ENCODE data around the gene AGL.
"Not testable (repeated sequence)": the region's sequence is repeated elsewhere in the genome, so short reads cannot be mapped to it uniquely, and the experiment has no call there.

- not testable (repeated sequence) for TF ChIP-seq EZH2 (IDR thresholded peaks at IDR 0.05; ENCODE audit: low read depth, unreplicated experiment); CREB1 (CRISPR knock-in tag; IDR thresholded peaks at IDR 0.05; ENCODE audit: low read depth); POLR2AphosphoS5 (IDR thresholded peaks at IDR 0.05; ENCODE audit: low read depth); EZH2phosphoT487 (IDR thresholded peaks at IDR 0.05; ENCODE audit: unreplicated experiment); NANOG (IDR thresholded peaks at IDR 0.05; ENCODE audit: borderline replicate concordance); JUNB (IDR thresholded peaks at IDR 0.05; ENCODE audit: unreplicated experiment); ZNF114 (CRISPR knock-in tag; IDR thresholded peaks at IDR 0.05); STAT1 (IDR thresholded peaks at IDR 0.05; ENCODE audit: unreplicated experiment); ZNF331 (CRISPR knock-in tag; IDR thresholded peaks at IDR 0.05; ENCODE audit: low read depth)
- TF ChIP-seq, protein P1, sequence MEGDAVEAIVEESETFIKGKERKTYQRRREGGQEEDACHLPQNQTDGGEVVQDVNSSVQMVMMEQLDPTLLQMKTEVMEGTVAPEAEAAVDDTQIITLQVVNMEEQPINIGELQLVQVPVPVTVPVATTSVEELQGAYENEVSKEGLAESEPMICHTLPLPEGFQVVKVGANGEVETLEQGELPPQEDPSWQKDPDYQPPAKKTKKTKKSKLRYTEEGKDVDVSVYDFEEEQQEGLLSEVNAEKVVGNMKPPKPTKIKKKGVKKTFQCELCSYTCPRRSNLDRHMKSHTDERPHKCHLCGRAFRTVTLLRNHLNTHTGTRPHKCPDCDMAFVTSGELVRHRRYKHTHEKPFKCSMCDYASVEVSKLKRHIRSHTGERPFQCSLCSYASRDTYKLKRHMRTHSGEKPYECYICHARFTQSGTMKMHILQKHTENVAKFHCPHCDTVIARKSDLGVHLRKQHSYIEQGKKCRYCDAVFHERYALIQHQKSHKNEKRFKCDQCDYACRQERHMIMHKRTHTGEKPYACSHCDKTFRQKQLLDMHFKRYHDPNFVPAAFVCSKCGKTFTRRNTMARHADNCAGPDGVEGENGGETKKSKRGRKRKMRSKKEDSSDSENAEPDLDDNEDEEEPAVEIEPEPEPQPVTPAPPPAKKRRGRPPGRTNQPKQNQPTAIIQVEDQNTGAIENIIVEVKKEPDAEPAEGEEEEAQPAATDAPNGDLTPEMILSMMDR (conservative IDR thresholded peaks at IDR 0.05; ENCODE audit: low read depth in 2 of 2) = not testable (repeated sequence)
- TF ChIP-seq, protein P2, sequence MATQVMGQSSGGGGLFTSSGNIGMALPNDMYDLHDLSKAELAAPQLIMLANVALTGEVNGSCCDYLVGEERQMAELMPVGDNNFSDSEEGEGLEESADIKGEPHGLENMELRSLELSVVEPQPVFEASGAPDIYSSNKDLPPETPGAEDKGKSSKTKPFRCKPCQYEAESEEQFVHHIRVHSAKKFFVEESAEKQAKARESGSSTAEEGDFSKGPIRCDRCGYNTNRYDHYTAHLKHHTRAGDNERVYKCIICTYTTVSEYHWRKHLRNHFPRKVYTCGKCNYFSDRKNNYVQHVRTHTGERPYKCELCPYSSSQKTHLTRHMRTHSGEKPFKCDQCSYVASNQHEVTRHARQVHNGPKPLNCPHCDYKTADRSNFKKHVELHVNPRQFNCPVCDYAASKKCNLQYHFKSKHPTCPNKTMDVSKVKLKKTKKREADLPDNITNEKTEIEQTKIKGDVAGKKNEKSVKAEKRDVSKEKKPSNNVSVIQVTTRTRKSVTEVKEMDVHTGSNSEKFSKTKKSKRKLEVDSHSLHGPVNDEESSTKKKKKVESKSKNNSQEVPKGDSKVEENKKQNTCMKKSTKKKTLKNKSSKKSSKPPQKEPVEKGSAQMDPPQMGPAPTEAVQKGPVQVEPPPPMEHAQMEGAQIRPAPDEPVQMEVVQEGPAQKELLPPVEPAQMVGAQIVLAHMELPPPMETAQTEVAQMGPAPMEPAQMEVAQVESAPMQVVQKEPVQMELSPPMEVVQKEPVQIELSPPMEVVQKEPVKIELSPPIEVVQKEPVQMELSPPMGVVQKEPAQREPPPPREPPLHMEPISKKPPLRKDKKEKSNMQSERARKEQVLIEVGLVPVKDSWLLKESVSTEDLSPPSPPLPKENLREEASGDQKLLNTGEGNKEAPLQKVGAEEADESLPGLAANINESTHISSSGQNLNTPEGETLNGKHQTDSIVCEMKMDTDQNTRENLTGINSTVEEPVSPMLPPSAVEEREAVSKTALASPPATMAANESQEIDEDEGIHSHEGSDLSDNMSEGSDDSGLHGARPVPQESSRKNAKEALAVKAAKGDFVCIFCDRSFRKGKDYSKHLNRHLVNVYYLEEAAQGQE (IDR thresholded peaks at IDR 0.05; ENCODE audit: unreplicated experiment) = not testable (repeated sequence)
- TF ChIP-seq, protein P3, sequence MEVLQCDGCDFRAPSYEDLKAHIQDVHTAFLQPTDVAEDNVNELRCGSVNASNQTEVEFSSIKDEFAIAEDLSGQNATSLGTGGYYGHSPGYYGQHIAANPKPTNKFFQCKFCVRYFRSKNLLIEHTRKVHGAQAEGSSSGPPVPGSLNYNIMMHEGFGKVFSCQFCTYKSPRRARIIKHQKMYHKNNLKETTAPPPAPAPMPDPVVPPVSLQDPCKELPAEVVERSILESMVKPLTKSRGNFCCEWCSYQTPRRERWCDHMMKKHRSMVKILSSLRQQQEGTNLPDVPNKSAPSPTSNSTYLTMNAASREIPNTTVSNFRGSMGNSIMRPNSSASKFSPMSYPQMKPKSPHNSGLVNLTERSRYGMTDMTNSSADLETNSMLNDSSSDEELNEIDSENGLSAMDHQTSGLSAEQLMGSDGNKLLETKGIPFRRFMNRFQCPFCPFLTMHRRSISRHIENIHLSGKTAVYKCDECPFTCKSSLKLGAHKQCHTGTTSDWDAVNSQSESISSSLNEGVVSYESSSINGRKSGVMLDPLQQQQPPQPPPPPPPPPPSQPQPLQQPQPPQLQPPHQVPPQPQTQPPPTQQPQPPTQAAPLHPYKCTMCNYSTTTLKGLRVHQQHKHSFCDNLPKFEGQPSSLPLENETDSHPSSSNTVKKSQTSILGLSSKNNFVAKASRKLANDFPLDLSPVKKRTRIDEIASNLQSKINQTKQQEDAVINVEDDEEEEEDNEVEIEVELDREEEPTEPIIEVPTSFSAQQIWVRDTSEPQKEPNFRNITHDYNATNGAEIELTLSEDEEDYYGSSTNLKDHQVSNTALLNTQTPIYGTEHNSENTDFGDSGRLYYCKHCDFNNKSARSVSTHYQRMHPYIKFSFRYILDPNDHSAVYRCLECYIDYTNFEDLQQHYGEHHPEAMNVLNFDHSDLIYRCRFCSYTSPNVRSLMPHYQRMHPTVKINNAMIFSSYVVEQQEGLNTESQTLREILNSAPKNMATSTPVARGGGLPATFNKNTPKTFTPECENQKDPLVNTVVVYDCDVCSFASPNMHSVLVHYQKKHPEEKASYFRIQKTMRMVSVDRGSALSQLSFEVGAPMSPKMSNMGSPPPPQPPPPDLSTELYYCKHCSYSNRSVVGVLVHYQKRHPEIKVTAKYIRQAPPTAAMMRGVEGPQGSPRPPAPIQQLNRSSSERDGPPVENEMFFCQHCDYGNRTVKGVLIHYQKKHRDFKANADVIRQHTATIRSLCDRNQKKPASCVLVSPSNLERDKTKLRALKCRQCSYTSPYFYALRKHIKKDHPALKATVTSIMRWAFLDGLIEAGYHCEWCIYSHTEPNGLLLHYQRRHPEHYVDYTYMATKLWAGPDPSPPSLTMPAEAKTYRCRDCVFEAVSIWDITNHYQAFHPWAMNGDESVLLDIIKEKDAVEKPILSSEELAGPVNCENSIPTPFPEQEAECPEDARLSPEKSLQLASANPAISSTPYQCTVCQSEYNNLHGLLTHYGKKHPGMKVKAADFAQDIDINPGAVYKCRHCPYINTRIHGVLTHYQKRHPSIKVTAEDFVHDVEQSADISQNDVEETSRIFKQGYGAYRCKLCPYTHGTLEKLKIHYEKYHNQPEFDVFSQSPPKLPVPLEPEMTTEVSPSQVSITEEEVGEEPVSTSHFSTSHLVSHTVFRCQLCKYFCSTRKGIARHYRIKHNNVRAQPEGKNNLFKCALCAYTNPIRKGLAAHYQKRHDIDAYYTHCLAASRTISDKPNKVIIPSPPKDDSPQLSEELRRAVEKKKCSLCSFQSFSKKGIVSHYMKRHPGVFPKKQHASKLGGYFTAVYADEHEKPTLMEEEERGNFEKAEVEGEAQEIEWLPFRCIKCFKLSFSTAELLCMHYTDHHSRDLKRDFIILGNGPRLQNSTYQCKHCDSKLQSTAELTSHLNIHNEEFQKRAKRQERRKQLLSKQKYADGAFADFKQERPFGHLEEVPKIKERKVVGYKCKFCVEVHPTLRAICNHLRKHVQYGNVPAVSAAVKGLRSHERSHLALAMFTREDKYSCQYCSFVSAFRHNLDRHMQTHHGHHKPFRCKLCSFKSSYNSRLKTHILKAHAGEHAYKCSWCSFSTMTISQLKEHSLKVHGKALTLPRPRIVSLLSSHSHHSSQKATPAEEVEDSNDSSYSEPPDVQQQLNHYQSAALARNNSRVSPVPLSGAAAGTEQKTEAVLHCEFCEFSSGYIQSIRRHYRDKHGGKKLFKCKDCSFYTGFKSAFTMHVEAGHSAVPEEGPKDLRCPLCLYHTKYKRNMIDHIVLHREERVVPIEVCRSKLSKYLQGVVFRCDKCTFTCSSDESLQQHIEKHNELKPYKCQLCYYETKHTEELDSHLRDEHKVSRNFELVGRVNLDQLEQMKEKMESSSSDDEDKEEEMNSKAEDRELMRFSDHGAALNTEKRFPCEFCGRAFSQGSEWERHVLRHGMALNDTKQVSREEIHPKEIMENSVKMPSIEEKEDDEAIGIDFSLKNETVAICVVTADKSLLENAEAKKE (CRISPR knock-in tag; IDR thresholded peaks at IDR 0.05) = not testable (repeated sequence)
Measured at GRCh38 chr1:99903278-99903677, 53.1 kb downstream of the AGL start.

Measured in GM23338 (cell line).